ENCODE results near the gene CRK.
"Not testable (repeated sequence)": the region's sequence is repeated elsewhere in the genome, so short reads cannot be mapped to it uniquely, and the experiment has no call there.

The CRK gene

DNA sequence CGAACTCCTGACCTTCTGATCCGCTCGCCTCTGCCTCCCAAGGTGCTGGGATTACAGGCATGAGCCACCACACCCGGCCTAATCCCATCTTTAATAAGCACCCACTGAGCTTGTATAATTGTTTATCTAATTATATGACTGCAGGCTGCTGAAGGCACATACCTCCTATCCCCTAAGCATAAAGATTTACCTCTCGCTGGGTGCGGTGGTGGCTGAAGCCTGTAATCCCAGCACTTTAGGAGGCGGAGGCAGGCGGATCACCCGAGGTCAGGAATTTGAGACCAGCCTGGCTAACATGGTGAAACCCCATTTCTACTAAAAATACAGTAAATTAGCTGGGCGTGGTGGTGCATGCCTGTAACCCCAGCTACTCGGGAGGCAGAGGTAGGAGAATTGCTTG lies 35.9 kb downstream of the CRK start:
- DNase-seq, result no peak

DNA sequence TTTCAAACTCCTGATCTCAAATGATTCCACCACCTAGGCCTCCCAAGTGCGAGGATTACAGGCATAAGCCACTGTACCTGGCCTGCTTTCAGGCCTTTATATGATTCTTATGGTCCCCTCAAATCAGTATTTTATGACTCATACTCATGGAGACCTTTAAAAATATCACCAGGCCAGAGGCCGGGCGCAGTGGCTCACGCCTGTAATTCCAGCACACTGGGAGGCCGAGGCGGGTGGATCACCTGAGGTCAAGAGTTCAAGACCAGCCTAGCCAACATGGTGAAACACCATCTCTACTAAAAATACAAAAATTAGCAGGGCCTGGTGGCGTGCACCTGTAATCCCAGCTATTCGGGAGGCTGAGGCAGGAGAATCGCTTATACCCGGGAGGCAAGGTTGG lies 37.6 kb downstream of the CRK start:
- DNase-seq, result not testable (repeated sequence)

DNA sequence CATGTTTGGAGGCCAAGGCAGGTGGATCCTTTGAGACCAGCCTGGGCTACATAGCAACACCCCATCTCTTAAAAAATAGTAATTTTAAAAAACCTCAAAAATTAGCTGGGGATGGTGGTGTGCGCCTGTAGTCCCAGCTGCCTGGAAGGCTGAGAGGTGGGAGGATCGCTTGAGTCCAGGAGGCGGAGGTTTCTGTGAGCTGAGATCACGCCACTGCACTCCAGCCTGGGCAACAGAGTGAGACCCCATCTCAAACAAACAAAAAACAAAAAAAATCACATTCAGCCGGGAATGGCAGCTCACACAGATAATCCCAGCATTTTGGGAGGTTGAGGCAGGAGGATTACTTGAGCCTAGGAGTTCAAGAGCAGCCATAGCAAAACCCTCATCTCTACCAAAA lies 39.6 kb downstream of the CRK start:
- DNase-seq, result no peak

DNA sequence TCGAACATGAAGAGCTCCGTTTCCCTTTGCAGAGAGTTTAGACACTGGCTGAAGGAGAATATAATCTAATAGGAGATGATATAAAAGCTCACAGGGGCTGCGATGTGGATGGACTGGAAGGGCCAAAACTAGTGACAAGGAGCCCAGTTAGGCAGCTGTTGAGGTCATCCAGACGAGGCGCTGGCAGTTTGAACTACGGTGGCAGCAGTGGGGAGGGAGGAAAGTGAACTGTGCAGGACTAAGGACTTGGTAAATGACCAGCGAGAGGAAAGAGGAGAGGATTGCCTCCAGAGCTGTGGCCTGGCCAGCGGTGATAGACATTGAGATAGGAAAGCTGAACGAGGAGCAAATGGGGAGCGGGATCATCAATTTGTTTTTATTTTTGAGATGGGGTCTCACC lies 41.4 kb downstream of the CRK start:
- DNase-seq, result no peak

DNA sequence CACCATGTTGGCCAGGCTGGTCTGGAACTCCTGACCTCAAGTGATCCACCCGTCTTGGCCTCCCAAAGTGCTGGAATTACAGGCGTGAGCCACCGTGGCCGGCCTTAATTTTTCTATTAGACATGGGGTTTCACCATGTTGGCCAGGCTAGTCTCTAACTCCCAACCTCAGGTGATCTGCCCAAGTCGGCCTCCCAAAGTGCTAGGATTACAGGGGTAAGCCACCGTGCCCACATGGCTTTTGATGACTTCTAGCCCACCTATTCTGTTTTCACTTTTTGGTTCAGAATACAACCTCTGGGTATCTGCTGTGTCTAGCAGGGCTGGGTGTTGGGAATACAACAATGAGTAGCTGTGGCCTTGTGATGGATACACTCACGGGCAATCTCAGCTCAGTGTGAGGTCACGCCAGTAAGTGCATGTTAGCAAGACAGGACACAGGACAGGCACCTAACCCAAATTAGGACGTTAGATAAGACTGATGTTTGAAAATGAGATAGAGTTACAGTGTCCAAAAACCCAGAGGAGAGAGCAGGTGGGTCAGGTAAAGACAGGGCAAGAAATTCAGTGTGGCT lies 41.9 kb downstream of the CRK start:
- no peak for DNase-seq

DNA sequence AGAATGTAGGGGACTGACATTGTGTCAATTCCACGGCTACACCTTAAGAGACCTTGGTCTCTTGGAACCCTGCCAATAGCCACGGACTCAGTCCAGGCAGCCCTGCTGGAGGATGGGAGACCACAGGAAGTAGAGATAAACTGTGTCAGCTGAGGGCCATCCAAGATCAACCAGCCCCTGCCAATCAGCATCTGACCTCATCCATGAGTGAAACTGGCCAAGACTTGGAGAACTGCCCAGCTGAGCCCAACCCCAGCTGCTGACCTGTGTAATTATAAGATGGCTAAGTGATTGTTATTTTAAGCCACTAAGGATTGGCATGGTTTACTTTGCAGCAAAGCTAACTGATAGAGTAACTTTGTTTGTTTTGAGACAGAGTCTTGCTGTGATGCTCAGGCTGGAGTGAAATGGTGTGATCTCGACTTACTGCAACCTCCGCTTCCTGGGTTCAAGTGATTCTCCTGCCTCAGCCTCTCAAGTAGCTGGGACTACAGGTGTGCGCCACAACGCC lies 42.7 kb downstream of the CRK start:
- no peak for DNase-seq

DNA sequence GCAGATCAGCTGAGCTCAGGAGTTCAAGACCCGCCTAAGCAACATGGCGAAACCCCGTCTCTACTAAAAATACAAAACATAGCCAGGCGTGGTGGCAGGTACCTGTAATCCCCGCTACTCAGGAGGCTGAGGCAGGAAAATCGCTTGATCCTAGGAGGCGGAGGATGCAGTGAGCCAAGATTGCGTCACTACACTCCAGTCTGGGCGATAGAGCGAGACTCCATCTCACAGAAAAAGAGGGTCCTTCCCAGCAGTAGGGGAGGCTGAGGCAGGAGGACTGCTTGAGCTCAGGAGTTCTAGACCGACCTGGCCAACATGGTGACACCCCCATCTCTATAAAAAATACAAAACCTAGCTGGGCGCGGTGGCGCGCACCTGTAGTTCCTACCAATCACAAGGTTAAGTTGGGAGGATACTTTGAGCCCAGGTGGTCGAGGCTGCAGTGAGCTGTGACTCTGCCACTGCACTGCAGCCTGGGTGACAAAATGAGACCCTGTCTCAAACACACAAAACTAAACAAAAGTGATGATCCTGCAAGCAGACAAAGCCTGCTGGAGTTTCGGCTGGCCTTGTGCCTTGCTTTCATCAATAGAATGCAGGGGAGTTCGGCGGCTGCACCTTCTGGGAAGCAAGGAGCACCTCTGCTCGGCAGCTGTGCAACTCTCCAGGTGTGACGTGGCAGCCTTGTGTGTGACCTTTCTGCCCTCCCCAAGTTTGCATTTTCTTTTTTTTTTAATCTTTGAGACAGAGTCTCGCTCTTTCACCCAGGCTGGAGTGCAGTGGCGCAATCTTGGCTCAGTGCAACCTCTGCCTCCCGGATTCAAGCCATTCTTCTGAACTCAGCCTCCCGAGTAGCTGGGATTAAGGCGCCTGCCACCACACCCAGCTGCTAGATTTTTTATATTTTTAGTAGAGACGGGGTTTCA lies 43.6 kb downstream of the CRK start:
- DNase-seq, result no peak

DNA sequence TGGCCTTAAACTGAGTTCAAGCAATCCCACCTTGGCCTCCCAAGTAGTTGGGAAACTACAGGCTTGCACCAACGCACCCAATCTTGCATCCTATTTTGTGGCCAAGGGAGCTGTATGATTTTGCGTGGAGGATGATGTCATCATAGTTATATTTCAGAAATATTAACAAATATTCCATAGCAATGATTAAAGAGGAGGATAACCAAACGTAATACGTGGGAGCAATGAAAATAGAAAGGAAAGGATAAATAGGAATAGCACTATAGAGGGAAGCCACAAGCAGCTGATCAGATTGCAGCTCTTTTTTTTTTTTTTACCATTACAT lies 53.8 kb downstream of the CRK start:
- no peak for DNase-seq

DNA sequence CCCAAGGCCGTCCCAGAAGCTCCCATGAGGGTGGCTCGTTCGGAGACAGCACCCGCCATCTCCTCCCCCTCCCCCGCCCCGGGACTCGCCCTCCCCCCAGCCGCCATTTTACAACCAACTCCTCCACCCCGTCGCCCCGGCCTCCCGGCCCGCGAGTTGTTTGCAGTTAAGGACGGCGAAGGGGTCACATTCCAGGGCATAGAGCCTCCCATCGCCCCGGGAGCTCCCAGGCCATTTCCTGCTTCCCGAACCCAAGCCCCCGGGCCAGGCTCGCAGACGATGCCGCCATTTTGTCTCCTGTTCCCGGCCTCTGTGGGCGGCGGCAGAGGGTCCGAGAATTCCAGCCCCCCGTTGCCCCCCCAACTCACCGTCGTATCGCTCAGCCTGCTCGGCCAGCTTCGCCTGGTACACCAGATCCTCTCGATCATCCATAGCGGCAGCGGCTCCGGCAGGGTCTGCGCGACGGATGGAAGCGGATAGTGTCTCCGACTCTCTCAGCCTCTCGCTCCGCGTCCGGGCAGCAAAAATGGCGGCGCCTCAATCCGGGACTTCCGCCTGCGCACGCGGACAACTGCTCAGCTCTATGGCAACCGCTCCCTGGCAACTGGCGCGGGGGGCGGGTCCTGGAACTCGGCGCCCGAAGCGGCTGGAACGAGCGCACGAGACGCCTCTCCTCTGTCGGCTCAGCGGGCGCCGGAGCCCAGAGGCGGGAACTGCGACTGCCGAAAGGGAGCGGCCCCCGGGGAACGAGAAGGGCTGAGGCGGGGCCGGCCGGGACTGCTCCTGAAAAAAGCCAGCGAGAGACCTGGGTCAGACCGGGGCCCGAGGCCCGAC lies 56.1 kb downstream of the CRK start, which contains the start of gene YWHAE:
Gene YWHAE, minus strand, starts transcription at position 544 of the 834 bp plus-strand sequence. Its CDS starts 112 bp downstream, at position 432.
- peak; percentile 97 to 98 for DNase-seq

DNA sequence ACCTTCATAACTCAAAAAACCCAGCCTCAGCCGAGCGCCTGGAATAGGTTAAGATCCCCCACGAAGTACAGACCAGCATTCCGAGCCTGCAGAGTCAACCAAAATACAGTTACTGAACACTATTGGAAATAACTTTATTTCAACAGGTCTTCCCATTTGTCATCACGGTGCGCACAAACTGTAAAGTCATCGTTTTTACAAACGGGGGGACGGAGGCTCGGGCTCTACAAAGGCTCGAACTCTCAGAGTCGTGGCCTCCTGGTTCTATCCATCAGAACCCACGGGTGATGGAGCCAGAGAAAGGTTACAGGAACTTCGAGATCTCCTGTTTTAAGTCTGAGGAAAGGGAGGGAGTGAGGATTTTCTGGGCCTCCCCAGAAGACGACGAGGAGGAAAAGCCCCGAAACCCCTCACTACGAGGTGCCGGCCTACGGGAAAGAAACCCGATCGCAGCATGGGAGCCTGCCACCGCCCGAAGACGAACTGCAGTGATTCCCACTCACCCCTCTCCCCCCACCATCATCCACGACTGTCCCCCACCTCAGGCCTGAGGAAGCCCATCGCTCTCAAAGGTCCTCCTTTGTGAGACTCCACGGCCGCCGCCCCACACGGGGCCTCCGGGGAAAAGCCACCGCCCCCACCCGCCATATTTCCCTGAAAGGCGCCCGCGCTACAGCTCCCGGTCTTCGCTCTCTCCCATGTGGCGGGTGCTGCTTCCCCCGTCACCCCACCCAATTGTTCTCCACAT lies 56.9 kb downstream of the CRK start:
- DNase-seq, result peak in 1 of 2 donors; percentile 67

DNA sequence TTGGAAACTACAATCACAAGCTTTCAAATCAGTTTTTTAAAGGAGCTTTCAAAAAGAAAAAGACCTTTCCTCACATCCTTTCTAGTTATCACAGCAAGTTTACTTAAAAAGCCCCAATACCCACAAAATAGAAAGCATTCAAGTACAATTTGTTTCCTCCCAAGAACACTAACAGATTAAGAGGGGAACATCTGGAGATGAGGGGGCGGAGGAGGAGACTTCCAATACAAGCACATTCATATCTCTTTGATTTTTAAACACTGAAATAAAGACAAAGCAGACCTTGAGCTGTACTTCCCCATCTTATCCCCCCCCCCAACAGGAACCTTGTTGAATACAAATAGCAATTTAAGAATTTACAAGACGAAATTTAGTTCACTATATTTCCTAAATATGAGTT lies 58.0 kb downstream of the CRK start:
- DNase-seq, result no peak

DNA sequence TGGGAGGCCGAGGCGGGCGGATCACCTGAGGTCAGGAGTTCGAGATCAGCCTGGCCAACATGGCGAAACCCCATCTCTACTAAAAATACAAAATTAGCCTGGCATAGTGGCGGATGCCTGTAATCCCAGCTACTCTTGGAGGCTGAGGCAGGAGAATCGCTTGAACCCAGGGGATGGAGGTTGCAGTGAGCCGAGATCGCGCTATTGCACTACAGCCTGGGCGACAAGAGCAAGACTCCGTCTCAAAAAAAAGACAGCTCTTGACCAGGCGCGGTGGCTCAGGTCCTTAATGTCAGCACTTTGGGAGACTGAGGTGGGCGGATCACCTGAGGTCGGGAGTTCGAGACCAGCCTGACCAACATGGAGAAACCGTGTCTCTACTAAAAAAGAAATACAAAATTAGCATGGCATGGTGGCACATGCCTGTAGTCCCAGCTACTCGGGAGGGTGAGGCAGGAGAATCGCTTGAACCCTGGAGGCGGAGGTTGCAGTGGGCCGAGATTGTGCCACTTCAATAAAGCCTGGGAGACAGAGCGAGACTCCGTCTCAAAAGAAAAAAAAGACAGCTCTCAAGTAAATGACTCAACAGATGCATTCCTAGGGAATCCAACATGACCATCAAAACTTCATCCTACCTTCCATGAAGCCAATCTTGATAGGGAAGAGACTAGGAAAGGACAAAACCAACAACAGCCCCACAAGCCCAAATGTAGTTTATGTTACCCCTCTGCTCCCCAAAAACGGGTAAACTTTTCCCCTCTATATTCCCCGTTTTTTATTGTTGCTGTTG lies 60.0 kb downstream of the CRK start:
- not testable (repeated sequence) for DNase-seq

DNA sequence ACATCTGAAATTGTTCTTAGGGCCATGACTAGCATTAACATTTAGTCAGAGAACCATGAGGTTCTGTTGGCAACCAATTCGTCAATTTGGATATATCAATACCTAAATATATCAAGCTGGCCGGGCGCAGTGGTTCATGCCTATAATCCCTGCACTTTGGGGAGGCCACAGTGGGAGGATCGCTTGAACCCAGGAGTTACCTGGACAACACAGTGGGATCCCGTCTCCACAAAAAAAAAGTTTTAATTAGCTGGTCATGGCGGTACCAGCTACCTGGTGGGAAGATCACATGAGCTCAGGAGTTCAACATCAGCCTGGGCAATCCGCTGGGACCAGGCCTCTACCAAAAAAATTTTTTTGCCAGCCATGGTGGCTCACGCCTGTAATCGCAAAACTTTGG lies 64.5 kb downstream of the CRK start:
- DNase-seq, result no peak

DNA sequence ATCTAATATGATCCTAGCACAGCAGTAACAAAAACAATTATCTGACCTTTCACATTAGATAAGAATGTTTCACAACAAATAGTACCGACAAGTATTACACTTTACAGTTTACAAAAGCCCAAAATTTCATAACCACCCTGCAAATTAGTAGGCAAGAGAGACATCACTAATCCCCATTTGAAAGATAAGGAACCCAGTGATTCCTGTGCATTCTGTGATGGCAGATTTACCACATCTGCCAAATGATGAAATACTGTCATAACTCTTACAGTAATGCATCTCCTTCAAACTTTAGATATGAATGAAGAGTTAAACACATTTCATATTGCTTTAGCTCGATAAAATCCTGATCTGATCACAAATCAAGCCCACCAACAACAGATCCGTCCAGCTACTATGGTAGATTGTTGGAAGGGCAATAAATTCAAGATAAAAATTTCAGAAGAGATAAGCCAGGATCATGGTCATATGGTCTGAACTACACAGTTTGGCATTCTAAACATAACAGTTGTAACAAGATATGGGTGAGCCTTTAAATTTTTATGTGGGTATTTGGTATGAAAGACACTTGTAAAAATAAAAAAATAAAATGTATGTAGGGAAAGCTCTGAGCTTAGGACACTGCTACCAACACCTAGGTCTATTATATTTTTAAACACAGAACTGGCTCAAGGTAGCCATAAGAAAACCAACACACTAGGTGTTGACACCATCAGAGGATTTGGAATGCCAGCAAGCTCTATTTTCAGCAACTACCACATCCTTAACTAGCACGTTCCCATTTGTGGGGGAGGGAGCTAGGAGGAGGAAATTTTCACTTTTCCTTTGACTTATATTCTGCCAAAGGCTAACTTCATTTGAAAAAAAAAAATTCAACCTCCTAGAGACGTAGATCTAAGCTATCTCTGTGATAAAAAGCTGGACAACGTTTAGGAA lies 65.3 kb downstream of the CRK start:
- no peak for DNase-seq

DNA sequence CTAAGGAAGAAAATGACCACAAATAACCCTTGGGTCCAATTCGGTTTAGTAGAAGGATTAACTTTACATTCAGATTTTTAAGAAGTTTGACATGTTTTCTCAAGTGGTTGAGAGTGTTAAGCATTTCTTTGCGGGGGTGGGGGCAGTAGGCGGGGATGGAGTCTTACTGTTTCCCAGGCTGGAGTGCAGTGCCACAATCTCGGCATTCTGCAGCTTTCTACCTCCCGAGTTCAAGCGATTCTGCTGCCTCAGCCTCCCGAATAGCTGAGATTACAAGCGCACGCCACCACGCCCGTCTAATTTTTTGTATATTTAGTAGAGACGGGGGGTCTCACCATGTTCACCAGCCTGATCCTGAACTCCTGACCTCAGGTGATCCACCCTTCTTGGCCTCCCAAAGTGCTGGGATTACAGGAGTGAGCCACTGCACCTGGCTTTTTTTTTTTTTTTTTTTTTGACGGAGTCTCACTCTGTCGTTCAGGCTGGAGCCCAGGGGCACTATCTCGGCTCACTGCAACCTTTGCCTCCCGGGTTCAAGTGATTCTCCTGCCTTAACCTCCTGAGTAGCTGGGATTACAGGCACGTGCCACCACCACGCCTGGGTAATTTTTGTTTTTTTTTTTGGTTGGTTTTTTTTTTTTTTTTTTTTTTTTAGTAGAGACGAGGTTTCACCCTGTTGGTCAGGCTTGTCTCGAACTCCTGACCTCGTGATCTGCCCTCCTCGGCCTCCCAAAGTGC lies 68.4 kb downstream of the CRK start:
- not testable (repeated sequence) for DNase-seq

DNA sequence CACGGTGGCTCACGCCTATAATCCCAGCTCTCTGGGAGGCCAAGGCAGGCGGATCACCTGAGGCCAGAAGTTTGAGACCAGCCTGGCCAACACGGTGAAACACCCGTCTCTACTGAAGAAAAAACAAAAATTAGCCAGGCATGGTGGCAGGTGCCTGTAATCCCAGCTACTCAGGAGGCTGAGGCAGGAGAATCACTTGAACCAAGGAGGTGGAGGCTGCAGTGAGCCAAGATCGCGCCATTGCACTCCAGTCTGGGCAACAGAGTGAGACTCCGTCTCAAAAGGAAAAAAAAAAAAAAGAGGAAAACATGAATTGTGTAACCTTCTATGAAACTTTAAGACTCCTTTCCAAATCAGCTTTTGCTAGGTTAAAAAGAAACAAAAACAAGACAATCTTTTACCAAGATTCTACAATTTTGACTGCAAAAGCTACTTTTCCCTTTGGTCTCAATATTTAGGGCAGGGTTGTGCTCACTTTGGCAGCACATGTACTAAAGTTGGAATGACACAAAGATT lies 69.3 kb downstream of the CRK start:
- not testable (repeated sequence) for DNase-seq

DNA sequence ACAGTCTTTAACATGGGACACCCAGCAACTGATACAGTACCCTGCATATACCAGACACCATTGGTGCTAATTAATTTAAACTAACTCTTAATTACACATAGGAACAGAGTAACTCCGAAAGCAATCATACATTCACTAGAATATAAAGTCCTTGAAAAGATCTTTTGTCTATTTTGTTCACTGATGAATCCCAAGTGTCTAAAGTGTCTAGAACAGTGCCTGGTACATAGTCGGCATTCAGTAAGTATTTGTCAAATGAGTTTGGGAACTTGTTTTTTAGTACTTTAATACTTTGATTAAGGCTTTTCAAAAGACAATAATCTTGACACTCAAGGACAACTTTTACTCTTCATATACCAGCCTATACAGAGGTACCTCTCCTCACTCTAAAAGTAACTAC lies 69.8 kb downstream of the CRK start:
- DNase-seq, result no peak

DNA sequence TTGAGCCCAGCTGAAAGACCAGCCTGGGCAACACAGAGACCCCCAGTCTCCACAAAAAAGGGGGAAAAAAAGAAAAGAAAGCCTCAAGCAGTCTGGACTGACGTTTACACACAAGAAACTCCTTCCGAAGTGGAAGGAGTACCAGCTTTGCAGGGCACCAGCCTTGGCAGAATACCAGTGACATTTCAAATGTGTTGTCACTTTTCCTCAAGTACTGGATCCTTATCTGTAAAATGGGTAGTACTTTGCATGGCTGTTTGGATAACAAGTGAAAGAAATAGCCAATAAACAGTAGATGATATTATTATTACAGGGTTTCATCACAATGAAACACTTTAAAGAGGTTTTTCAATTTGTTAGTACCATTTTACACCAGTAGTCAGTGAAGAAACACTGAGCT lies 70.2 kb downstream of the CRK start:
- no peak for DNase-seq

DNA sequence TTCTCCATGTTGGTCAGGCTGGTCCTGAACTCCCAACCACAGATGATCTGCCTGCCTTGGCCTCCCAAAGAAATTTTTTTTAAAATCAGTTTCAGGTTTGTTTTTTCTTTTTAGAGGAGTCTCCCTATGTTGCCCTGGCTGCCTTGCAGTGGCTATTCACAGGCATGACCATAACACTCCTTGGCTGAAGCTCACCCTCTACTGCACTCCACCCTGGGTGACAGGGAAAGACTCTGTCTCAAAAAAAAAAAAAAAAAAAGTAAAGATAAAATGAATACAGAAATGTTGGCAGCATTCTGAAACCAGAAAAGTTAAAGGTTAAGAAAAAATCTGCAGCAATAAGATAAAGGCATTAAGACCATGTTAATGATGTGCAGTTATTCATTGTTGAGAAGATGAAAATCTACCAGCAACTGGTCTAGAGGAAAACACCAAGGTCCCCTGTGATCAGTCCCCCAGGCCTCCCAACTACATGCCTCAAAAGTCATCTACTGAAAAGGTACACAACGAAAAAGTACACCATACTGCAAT lies 71.1 kb downstream of the CRK start:
- no peak for DNase-seq
